Gastrocnemius medialis (tissue), 4 donors: ENCODE results near the gene TARBP2.

Source experiments
- POLR2A ChIP-seq, 2 donors: fragments of 450-650 bp; IDR thresholded peaks; one replicate each; pipeline ENCODE4 v1.6.1; 2017; ENCODE audit warnings: antibody characterized with exemption in 2 of 2, mild to moderate bottlenecking in 2 of 2, moderate library complexity in 2 of 2
- TF ChIP-seq, protein P1 (sequence below), 5 experiments: fragments of 450-650 bp in 3 of 5; fragments of 200-600 bp in 2 of 5; sonication (generic) in 2 of 5; IDR thresholded peaks in 4 of 5; conservative IDR thresholded peaks in 1 of 5; 1 replicate in 4 of 5; 2 replicates in 1 of 5; pipeline ENCODE4 v1.5.1; 2016 to 2019; ENCODE audit warnings: antibody characterized with exemption in 5 of 5, mild to moderate bottlenecking in 3 of 5, moderate library complexity in 3 of 5

DNA sequence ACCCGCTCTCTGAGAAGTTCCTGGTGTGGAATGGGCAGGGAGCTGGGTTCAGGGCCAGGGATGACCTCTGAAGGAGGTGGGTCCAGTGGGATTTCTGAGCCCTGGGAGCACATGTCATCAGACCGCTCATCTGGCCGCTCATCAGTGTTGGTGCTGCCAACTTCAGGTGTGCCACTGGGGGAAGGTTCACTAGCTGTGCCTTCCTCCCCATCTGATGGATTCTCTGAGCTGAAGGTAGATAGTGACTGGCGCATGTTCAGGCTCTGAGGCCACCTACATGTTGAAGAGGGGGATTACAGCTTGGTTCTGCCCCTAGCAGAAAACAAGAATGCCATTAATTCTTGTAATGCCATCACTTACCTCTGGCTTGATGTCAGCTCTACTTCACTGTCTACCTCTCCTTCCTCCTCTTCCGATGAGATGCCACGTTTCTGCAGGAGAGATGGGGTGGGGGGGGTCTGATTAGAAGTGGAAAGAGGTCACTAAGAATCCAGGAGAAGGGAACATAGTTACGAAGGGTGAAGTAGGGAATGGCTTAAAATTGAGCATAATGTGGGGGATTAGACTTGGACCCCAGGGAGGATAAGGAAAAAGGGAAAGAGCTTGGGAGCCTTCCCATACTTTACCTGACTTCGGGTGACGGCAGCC lies 19.0 kb upstream of the TARBP2 start:
- TF ChIP-seq, protein P1, sequence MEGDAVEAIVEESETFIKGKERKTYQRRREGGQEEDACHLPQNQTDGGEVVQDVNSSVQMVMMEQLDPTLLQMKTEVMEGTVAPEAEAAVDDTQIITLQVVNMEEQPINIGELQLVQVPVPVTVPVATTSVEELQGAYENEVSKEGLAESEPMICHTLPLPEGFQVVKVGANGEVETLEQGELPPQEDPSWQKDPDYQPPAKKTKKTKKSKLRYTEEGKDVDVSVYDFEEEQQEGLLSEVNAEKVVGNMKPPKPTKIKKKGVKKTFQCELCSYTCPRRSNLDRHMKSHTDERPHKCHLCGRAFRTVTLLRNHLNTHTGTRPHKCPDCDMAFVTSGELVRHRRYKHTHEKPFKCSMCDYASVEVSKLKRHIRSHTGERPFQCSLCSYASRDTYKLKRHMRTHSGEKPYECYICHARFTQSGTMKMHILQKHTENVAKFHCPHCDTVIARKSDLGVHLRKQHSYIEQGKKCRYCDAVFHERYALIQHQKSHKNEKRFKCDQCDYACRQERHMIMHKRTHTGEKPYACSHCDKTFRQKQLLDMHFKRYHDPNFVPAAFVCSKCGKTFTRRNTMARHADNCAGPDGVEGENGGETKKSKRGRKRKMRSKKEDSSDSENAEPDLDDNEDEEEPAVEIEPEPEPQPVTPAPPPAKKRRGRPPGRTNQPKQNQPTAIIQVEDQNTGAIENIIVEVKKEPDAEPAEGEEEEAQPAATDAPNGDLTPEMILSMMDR (IDR thresholded peaks at IDR 0.05 in 4 of 5, conservative IDR thresholded peaks at IDR 0.05 in 1 of 5), result no peak
- TF ChIP-seq POLR2A (IDR thresholded peaks at IDR 0.05), result no peak
